HEK293 (cell line): ENCODE results near the gene PDYN.

ENCODE experiments used
- CTCF ChIA-PET: fragments of 350-600 bp; formaldehyde crosslinking; extraction: SDS; loops from one replicate; lab custom pipeline; 2021; ENCODE audit warnings: antibody characterized with exemption; lab: Yijun Ruan, JAX
- POLR2A ChIA-PET: fragments of 300-600 bp; formaldehyde crosslinking; extraction: SDS; loops from one replicate; lab custom pipeline; 2020; ENCODE audit warnings: antibody characterized with exemption, inconsistent platforms; lab: Yijun Ruan, JAX
- H3K27ac ChIP-seq: fragments of 200-500 bp; sonication (Bioruptor generic); 2 replicates; pipeline ENCODE4 v1.5.1; 2014; ENCODE audit warnings: low read depth, low read length, control low read depth, inconsistent platforms; ENCODE audit errors: extremely low read depth
- H3K36me3 ChIP-seq, 2 experiments: fragments of 200-500 bp in 1 of 2; sonication (Bioruptor generic) in 1 of 2; 1 replicate in 1 of 2; 2 replicates in 1 of 2; pipeline ENCODE4 v1.5.1; 2014 to 2017; ENCODE audit warnings: inconsistent platforms in 2 of 2, low read length in 2 of 2; ENCODE audit not compliant: control insufficient read depth in 2 of 2, insufficient read depth in 1 of 2
- H3K4me1 ChIP-seq: fragments of 200-500 bp; sonication (Bioruptor generic); 2 replicates; pipeline ENCODE4 v1.5.1; 2014; ENCODE audit warnings: mild to moderate bottlenecking, low read length, inconsistent platforms; ENCODE audit not compliant: control insufficient read depth, insufficient read depth
- H3K4me3 ChIP-seq: 2 replicates; pipeline ENCODE4 v1.5.1; 2011; ENCODE audit warnings: low read depth, mild to moderate bottlenecking, control low read depth, low read length, moderate library complexity
- H3K9me3 ChIP-seq: fragments of 200-500 bp; sonication (Bioruptor generic); 2 replicates; pipeline ENCODE4 v1.5.1; 2014; ENCODE audit warnings: low read depth, low read length, inconsistent platforms; ENCODE audit not compliant: control insufficient read depth, insufficient read depth
- GFI1B ChIP-seq: fragments of 450-650 bp; formaldehyde crosslinking; IDR thresholded peaks from 2 replicates; pipeline ENCODE4 v1.5.1; 2016; ENCODE audit warnings: missing biosample characterization, missing genetic modification characterization
- HOXC10 ChIP-seq: sonication (generic); formaldehyde crosslinking; IDR thresholded peaks from 2 replicates; pipeline ENCODE4 v1.8.1; 2023; ENCODE audit warnings: mild to moderate bottlenecking, missing genetic modification reagents
- ZBTB1 ChIP-seq: fragments of 450-650 bp; formaldehyde crosslinking; IDR thresholded peaks from 2 replicates; pipeline ENCODE4 v1.5.1; 2016; ENCODE audit warnings: missing biosample characterization, missing genetic modification characterization
- ZEB2 ChIP-seq: fragments of 450-650 bp; formaldehyde crosslinking; IDR thresholded peaks from 2 replicates; pipeline ENCODE4 v1.5.1; 2016; ENCODE audit warnings: missing biosample characterization, missing genetic modification characterization
- ZFHX2 ChIP-seq: fragments of 450-650 bp; formaldehyde crosslinking; conservative IDR thresholded peaks from 2 replicates; pipeline ENCODE4 v1.5.1; 2016; ENCODE audit warnings: missing biosample characterization, missing genetic modification characterization
- ZFP3 ChIP-seq: fragments of 450-650 bp; formaldehyde crosslinking; IDR thresholded peaks from 2 replicates; pipeline ENCODE4 v1.5.1; 2016; ENCODE audit warnings: low read depth, missing biosample characterization, missing genetic modification characterization
- ZNF121 ChIP-seq: fragments of 450-650 bp; formaldehyde crosslinking; IDR thresholded peaks from 2 replicates; pipeline ENCODE4 v1.5.1; 2016; ENCODE audit warnings: missing biosample characterization, missing genetic modification characterization
- ZNF169 ChIP-seq: fragments of 450-650 bp; formaldehyde crosslinking; IDR thresholded peaks from 2 replicates; pipeline ENCODE4 v1.5.1; 2016; ENCODE audit warnings: missing biosample characterization, missing genetic modification characterization
- ZNF18 ChIP-seq: fragments of 450-650 bp; formaldehyde crosslinking; IDR thresholded peaks from 2 replicates; pipeline ENCODE4 v1.5.1; 2016; ENCODE audit warnings: missing biosample characterization, missing genetic modification characterization
- ZNF2 ChIP-seq: fragments of 450-650 bp; formaldehyde crosslinking; IDR thresholded peaks from 2 replicates; pipeline ENCODE4 v1.5.1; 2016; ENCODE audit warnings: missing biosample characterization, missing genetic modification characterization
- ZNF239 ChIP-seq: fragments of 450-650 bp; formaldehyde crosslinking; IDR thresholded peaks from 2 replicates; pipeline ENCODE4 v1.5.1; 2016; ENCODE audit warnings: missing biosample characterization, missing genetic modification characterization
- ZNF248 ChIP-seq: fragments of 450-650 bp; formaldehyde crosslinking; IDR thresholded peaks from 2 replicates; pipeline ENCODE4 v1.5.1; 2017; ENCODE audit warnings: missing biosample characterization, missing genetic modification characterization
- ZNF404 ChIP-seq: fragments of 450-650 bp; formaldehyde crosslinking; IDR thresholded peaks from 2 replicates; pipeline ENCODE4 v1.5.1; 2017; ENCODE audit warnings: missing biosample characterization, missing genetic modification characterization
- ZNF416 ChIP-seq: fragments of 450-650 bp; formaldehyde crosslinking; IDR thresholded peaks from 2 replicates; pipeline ENCODE4 v1.5.1; 2016; ENCODE audit warnings: missing biosample characterization, missing genetic modification characterization
- ZNF433 ChIP-seq: fragments of 450-650 bp; formaldehyde crosslinking; IDR thresholded peaks from 2 replicates; pipeline ENCODE4 v1.5.1; 2016; ENCODE audit warnings: missing biosample characterization, missing genetic modification characterization, low read depth
- ZNF510 ChIP-seq: fragments of 450-650 bp; formaldehyde crosslinking; IDR thresholded peaks from 2 replicates; pipeline ENCODE4 v1.5.1; 2018; ENCODE audit warnings: mild to moderate bottlenecking, missing genetic modification characterization, missing biosample characterization; ENCODE audit not compliant: insufficient replicate concordance
- ZNF548 ChIP-seq: fragments of 450-650 bp; formaldehyde crosslinking; IDR thresholded peaks from 2 replicates; pipeline ENCODE4 v1.5.1; 2016; ENCODE audit warnings: missing biosample characterization, missing genetic modification characterization
- ZNF580 ChIP-seq: fragments of 450-650 bp; formaldehyde crosslinking; IDR thresholded peaks from 2 replicates; pipeline ENCODE4 v1.5.1; 2016; ENCODE audit warnings: missing biosample characterization, missing genetic modification characterization
- ZNF585B ChIP-seq: fragments of 450-650 bp; formaldehyde crosslinking; IDR thresholded peaks from 2 replicates; pipeline ENCODE4 v1.5.1; 2016; ENCODE audit warnings: missing biosample characterization, missing genetic modification characterization
- ZNF621 ChIP-seq: fragments of 450-650 bp; formaldehyde crosslinking; IDR thresholded peaks from 2 replicates; pipeline ENCODE4 v1.5.1; 2017; ENCODE audit warnings: missing biosample characterization, missing genetic modification characterization
- ZNF670 ChIP-seq: fragments of 450-650 bp; formaldehyde crosslinking; IDR thresholded peaks from 2 replicates; pipeline ENCODE4 v1.5.1; 2016; ENCODE audit warnings: missing biosample characterization, missing genetic modification characterization, low read depth
- ZNF747 ChIP-seq: fragments of 450-650 bp; formaldehyde crosslinking; IDR thresholded peaks from 2 replicates; pipeline ENCODE4 v1.5.1; 2016; ENCODE audit warnings: missing biosample characterization, missing genetic modification characterization
- ZNF792 ChIP-seq: fragments of 450-650 bp; formaldehyde crosslinking; IDR thresholded peaks from 2 replicates; pipeline ENCODE4 v1.5.1; 2016; ENCODE audit warnings: missing biosample characterization, missing genetic modification characterization
- ZNF837 ChIP-seq: fragments of 450-650 bp; formaldehyde crosslinking; IDR thresholded peaks from 2 replicates; pipeline ENCODE4 v1.5.1; 2016; ENCODE audit warnings: missing biosample characterization, missing genetic modification characterization

The PDYN gene

GRCh38 chr20:1951436-1952115 lies 42.3 kb downstream of the PDYN start:
- H3K36me3 ChIP-seq, result no peaks in the 10 kb centered on the region
- H3K4me3 ChIP-seq, result no peak overlapping the region
- no peaks in the 10 kb centered on the region for H3K4me1 ChIP-seq
- CTCF ChIA-PET, result interaction anchor here (1.0 to 1.7 kb wide), 2 partner anchors 13 to 151 kb away, joined by 3 to 10 read pairs; no protein-coding TSS in a partner anchor
- no peak overlapping the region for H3K27ac ChIP-seq
- POLR2A ChIA-PET, result no interaction called here
- TF ChIP-seq ZNF18 (no peak), ZFP3 (tag by site-specific recombination) (0 out of 2 replicates have a peak, but pooled peaks have one; percentile 29)
- TF ChIP-seq, all 188 proteins: peak for 1
- H3K9me3 ChIP-seq, result no peaks in the 10 kb centered on the region

- ChIA-PET CTCF (interaction anchor here (0.6 kb wide), 1 partner anchor 16 kb away, joined by 4 read pairs; no protein-coding TSS in a partner anchor), POLR2A (no interaction called here)
- H3K4me3 ChIP-seq, result no peak overlapping the region
- H3K4me1 ChIP-seq, result no peaks in the 10 kb centered on the region
- TF ChIP-seq ZNF792 (tag by site-specific recombination), result no peak
- TF ChIP-seq ZNF169 (tag by site-specific recombination), result no peak
- TF ChIP-seq ZNF121 (tag by site-specific recombination), result no peak
- TF ChIP-seq ZNF404 (tag by site-specific recombination), result no peak
- TF ChIP-seq ZNF2 (tag by site-specific recombination), result no peak
- no peaks in the 10 kb centered on the region for H3K9me3 ChIP-seq
- H3K27ac ChIP-seq, result no peak overlapping the region
- no peaks in the 10 kb centered on the region for H3K36me3 ChIP-seq
Observed at GRCh38 chr20:1950836-1951235, 43.0 kb downstream of the PDYN start.

GRCh38 chr20:1949347-1950100 lies 44.3 kb downstream of the PDYN start:
- ChIA-PET POLR2A (no interaction called here), CTCF (interaction anchor here (0.5 to 2.1 kb wide), 3 partner anchors 148 to 932 kb away, joined by 3 to 6 read pairs (median 3); no protein-coding TSS in a partner anchor)
- Histone ChIP-seq H3K4me1 (no peaks in the 10 kb centered on the region), H3K4me3 (no peak overlapping the region), H3K36me3 (no peaks in the 10 kb centered on the region), H3K9me3 (no peaks in the 10 kb centered on the region), H3K27ac (no peak overlapping the region)
- no peak for TF ChIP-seq ZNF548 (tag by site-specific recombination)
- TF ChIP-seq ZNF239 (tag by site-specific recombination), result no peak
- no peak for TF ChIP-seq ZNF580 (tag by site-specific recombination)
- no peak for TF ChIP-seq GFI1B
- TF ChIP-seq ZNF621, result no peak
- no peak for TF ChIP-seq ZNF416 (tag by site-specific recombination)
- no peak for TF ChIP-seq ZNF248 (tag by site-specific recombination)
- TF ChIP-seq ZNF792 (tag by site-specific recombination), result no peak
- TF ChIP-seq ZNF585B, result no peak
- no peak for TF ChIP-seq ZFHX2 (tag by site-specific recombination)
- TF ChIP-seq ZNF837, result no peak
- TF ChIP-seq ZNF433 (tag by site-specific recombination), result no peak
- no peak for TF ChIP-seq ZNF670 (tag by site-specific recombination)
- no peak for TF ChIP-seq HOXC10 (CRISPR knock-in tag)
- TF ChIP-seq ZNF510, result no peak
- no peak for TF ChIP-seq ZEB2 (tag by site-specific recombination)
- TF ChIP-seq ZNF747 (tag by site-specific recombination), result no peak
- no peak for TF ChIP-seq ZBTB1 (tag by site-specific recombination)
